GM10266 (cell line): Measurements from ENCODE around the gene RSAD1.

Source experiments
- DNase-seq: peaks from one replicate; pipeline ENCODE4 v3.0.0; 2012; ENCODE audit errors: extremely low spot score
- TF ChIP-seq, protein P1 (sequence below): IDR thresholded peaks from 2 replicates; pipeline ENCODE4 v1.5.1; 2012; ENCODE audit warnings: mild to moderate bottlenecking, low read depth; ENCODE audit not compliant: control insufficient read depth, insufficient read depth; ENCODE audit errors: missing control alignments

The RSAD1 gene

DNA sequence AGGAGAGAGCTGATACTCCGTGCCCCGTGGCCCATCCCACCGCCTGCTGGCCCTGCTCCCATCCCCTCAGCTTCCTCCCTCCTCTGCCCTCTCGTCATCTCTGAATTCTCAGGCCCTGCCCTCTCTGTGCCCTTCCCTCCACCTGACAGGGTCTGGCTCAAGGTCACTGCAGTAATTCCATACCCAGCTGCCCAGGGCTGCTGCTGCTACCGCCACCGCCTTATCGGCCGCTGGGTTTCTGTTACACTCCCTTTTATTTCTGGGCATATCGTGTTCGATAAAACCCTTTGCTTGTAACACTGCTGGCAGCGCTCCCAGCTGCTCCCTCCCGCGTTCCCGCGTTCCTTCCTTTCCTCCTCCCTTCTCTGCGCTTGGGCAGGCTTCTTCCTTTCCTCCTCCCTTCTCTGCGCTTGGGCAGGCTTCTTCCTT lies 55.1 kb downstream of the RSAD1 start:
- no peak for DNase-seq
- TF ChIP-seq, protein P1, sequence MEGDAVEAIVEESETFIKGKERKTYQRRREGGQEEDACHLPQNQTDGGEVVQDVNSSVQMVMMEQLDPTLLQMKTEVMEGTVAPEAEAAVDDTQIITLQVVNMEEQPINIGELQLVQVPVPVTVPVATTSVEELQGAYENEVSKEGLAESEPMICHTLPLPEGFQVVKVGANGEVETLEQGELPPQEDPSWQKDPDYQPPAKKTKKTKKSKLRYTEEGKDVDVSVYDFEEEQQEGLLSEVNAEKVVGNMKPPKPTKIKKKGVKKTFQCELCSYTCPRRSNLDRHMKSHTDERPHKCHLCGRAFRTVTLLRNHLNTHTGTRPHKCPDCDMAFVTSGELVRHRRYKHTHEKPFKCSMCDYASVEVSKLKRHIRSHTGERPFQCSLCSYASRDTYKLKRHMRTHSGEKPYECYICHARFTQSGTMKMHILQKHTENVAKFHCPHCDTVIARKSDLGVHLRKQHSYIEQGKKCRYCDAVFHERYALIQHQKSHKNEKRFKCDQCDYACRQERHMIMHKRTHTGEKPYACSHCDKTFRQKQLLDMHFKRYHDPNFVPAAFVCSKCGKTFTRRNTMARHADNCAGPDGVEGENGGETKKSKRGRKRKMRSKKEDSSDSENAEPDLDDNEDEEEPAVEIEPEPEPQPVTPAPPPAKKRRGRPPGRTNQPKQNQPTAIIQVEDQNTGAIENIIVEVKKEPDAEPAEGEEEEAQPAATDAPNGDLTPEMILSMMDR: no peak

DNA sequence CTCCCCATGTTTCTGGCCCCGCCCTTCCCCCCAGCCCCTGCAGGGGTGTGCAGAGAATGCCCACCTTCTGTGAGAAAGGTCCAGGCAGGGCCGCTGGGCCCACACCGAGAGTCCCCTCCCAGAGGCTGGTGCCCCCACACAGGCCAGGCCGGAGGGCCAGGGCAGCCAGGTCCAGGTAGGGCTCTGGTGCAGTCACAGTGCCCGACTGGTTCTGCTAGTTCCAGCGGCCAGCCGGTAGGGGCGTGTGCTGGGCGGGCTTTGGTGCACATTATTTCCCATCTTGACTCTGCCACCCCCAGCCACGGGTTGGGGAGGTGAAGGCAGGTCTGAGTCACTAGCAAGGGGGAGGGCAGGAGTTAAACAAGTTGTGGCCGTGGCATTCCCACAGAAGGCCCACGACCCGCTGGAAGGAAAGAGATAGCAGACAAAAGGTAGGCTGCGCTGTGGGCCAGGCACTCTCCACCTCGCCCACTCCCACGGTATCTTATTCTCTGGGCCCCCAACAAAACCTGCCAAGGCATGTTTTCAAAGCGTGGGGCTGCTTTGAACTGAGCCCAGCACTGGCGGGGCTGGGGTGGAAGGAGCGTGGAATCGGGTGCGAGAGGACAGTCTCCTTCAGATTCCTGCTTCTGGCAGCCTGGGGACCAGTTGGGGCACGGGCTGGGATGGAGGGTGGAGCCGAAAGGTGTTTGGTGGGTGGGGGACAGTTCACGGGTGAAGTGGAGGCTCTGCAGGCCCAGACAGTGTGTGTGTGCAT lies 55.7 kb downstream of the RSAD1 start:
- TF ChIP-seq, protein P1: no peak
- no peak for DNase-seq

DNA sequence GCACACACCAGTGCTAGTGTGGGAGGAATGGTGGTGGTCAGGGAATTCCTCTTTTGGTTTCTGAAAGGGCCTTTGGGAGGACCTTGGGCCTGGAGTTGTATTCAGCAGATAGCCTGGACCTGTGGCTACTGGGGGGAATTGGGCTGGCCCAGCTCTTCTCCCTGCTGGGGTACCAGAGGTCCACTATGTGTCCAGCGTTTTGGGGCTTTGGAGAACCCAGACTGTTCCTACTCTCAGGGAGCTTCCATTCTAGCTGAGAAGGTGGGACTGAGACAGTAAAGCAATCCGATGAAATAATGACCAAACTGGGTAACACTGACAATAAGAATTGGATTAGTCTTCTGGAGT lies 56.3 kb downstream of the RSAD1 start:
- no peak for DNase-seq
- TF ChIP-seq, protein P1: no peak

DNA sequence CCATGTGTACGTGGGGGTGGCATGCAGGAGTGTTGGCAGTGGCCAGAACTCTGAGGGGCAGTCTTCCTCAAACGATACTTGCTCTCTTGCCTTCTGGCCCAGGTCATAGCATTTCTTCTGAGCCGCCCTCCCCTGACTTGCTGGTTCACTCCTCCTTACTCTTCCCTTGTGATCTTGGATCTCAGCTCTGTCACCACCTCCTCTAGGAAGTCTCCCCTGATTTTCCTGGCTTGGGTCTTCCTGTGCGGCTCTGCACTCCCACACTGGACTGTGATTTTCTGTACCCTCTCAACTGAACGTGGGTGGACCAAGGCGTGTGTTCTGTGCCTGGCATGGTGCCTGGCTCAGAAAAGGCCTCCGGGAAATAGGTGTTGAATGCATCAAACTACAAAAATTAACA lies 56.7 kb downstream of the RSAD1 start:
- DNase-seq: no peak
- TF ChIP-seq, protein P1: no peak
